HFFc6 (cell line): ENCODE data around the gene NOTUM. TPM values are rescaled to one million over a fixed set of nuclear protein-coding genes. Genes with fewer than 3 reads are reported as not detected.
A peak's percentile ranks its signal among the peaks of the same experiment; 100 is the strongest.

Experiments
- DNase-seq: peaks from one replicate; pipeline ENCODE4 v3.0.0-alpha.2; 2018
- H3K27ac Mint-ChIP-seq: 2 replicates; pipeline ENCODE4 v1.8.0; 2020; ENCODE audit warnings: mild to moderate bottlenecking, mixed read lengths
- H3K27me3 Mint-ChIP-seq: 2 replicates; pipeline ENCODE4 v1.8.0; 2021; ENCODE audit warnings: mild to moderate bottlenecking, moderate library complexity, mixed read lengths; ENCODE audit not compliant: insufficient read depth
- H3K36me3 Mint-ChIP-seq: 2 replicates; pipeline ENCODE4 v1.8.0; 2021; ENCODE audit warnings: low read depth, mixed read lengths
- H3K4me1 Mint-ChIP-seq: 2 replicates; pipeline ENCODE4 v1.8.0; 2020; ENCODE audit warnings: low read depth, mixed read lengths
- H3K4me3 Mint-ChIP-seq: 2 replicates; pipeline ENCODE4 v1.8.0; 2020; ENCODE audit warnings: mild to moderate bottlenecking, moderate library complexity, mixed read lengths
- H3K9me3 Mint-ChIP-seq: 2 replicates; pipeline ENCODE4 v1.8.0; 2020; ENCODE audit warnings: mild to moderate bottlenecking, mixed read lengths
- CTCF ChIP-seq: fragments of 200-600 bp; sonication (generic); IDR thresholded peaks from 2 replicates; pipeline ENCODE4 v1.5.0; 2021; ENCODE audit warnings: antibody characterized with exemption, mild to moderate bottlenecking
- total RNA-seq, 6 experiments: library from RNA; stranded (reverse); fragmentation: NEBNext Ultra II Directional; extraction: Animal tissue kit (Norgen Biotek cat#: 25700); gene quantifications; 2 replicates in 1 of 6; 3 replicates in 5 of 6; pipeline ENCODE4 v1.2.3, GENCODE V29; 2021

NOTUM gene
- total RNA-seq, 6 experiments from 2014 or later, result 0.10 to 0.14 TPM; not detected in 4

- no peaks in the 10 kb centered on the region for H3K9me3 Mint-ChIP-seq
- peak overlapping the region; percentile 90 for H3K27ac Mint-ChIP-seq
- no peaks in the 10 kb centered on the region; the same call in 1 of the 2 replicates for H3K27me3 Mint-ChIP-seq
- H3K4me1 Mint-ChIP-seq, result peaks cover 23% of the 10 kb centered on the region
- TF ChIP-seq CTCF, result no peak
- peaks cover 4% of the 10 kb centered on the region; the same call in 1 of the 2 replicates for H3K36me3 Mint-ChIP-seq
- peak overlapping the region; percentile 91 for H3K4me3 Mint-ChIP-seq
- no peak for DNase-seq
Observed at GRCh38 chr17:81924557-81925532, 36.1 kb downstream of the NOTUM start.

GRCh38 chr17:81923302-81924260 lies 37.4 kb downstream of the NOTUM start:
- peak; percentile 43 for DNase-seq
- Mint-ChIP-seq H3K27ac (peak overlapping the region; percentile 90), H3K4me1 (peaks cover 32% of the 10 kb centered on the region), H3K27me3 (no peaks in the 10 kb centered on the region; the same call in 1 of the 2 replicates), H3K4me3 (peak overlapping the region; percentile 84), H3K9me3 (no peaks in the 10 kb centered on the region), H3K36me3 (peaks cover 13% of the 10 kb centered on the region)
- TF ChIP-seq CTCF, result 0 out of 2 replicates have a peak, but pooled peaks have one; percentile 8

- Mint-ChIP-seq H3K9me3 (no peaks in the 10 kb centered on the region), H3K4me3 (peak overlapping the region; percentile 84; the same call in 1 of the 2 replicates), H3K27me3 (no peaks in the 10 kb centered on the region; the same call in 1 of the 2 replicates), H3K27ac (peak overlapping the region; percentile 90), H3K4me1 (peaks cover 32% of the 10 kb centered on the region), H3K36me3 (peaks cover 13% of the 10 kb centered on the region)
- no peak for TF ChIP-seq CTCF
- DNase-seq, result no peak
Observed at GRCh38 chr17:81922566-81923301, 38.3 kb downstream of the NOTUM start.

- Mint-ChIP-seq H3K27ac (peak overlapping the region; percentile 26; the same call in 1 of the 2 replicates), H3K36me3 (peaks cover 15% of the 10 kb centered on the region), H3K4me3 (no peak overlapping the region; the same call in 1 of the 2 replicates)
Observed at GRCh38 chr17:81921996-81922565, 38.9 kb downstream of the NOTUM start.

More at GRCh38 chr17:81921996-81922565, 38.9 kb downstream of the NOTUM start:
- DNase-seq, result no peak
- peaks cover 37% of the 10 kb centered on the region for H3K4me1 Mint-ChIP-seq
- no peak for TF ChIP-seq CTCF
- H3K9me3 Mint-ChIP-seq, result no peaks in the 10 kb centered on the region
- H3K27me3 Mint-ChIP-seq, result no peaks in the 10 kb centered on the region; the same call in 1 of the 2 replicates
